Activated T-cell treated with anti-CD3 and anti-CD28 coated beads for 48 hours (primary cell): ENCODE results near the gene LMO3.

Experiments used
- DNase-seq: peaks from one replicate; pipeline ENCODE4 v3.0.0-alpha.2; 2020; ENCODE audit warnings: low read depth

LMO3 gene

DNA sequence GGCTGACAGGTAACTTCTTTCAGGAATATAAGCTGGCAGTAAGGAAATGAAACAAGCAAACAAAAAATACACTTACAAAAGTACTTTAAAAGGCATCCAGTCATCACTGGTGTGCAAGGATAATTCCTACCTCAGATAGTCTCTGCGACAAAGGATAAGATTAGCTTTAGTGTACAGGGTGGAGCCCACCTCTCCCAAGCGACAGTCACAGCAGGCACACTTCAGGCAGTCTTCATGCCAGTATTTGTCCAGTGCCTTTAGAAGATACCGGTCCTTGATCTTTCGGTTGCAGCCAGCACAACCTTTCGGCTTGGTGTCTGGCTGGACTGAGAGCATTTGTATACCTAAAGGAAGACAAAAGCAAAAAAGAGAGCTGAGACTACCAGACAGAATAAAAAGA, 5.4 kb downstream of the LMO3 start:
- DNase-seq: no peak

DNA sequence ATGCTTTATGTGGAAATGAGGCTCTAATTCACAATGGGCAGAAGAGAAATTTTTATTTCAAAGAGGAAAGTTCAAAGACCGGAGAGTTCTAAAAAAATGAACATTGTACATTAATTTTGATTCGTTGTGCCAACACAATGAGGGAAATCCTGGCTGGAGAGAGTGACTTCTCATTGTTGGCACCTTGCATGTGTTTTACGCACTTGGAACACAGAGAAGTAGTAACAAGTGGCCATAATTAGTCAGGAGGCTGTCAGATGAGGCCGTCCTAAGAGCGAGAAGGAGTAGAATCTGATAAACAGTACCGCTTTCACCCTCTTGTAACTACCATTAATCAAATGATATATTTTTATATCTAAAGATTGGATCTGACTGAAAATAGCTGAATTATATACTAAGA, 6.9 kb downstream of the LMO3 start:
- no peak for DNase-seq

GRCh38 chr12:16594797-16595196, 11.2 kb downstream of the LMO3 start:
- no peak for DNase-seq

DNA sequence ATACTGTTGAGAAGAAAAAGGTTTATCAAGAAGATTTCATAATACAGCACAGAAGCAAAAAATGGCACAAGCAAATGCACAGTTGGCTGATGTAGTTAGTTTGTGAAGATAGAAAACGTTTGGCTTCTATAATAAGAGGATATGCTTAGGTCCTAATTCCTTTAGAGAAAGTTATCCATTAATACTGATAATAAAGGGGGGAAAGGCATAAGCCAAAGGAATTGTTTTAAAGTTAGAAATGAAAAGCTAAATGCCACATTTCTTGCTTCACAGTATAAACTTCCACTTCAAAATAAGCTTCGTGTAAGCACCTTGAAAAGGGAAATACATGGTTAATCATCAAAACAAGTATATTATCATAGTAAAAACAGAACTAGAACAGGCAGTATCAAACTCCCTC, 12.4 kb downstream of the LMO3 start:
- no peak for DNase-seq

DNA sequence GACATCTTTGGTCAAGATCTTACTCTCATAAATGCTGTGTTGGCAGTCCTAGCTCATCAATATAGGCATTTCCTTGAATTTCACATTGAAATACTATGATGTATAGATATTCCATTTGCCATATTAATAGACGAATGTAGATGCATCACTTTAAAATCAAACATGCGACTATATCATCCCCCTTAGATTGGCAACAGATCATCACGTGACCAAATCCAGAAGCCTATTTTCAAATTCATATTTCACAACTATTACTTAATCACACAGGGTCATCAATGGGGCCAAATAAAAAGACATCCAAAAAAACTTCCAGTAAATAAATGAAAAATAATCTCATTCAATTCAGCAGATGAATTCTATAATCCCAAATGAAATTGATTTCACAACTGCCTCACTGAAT, 15.3 kb downstream of the LMO3 start:
- DNase-seq: no peak

DNA sequence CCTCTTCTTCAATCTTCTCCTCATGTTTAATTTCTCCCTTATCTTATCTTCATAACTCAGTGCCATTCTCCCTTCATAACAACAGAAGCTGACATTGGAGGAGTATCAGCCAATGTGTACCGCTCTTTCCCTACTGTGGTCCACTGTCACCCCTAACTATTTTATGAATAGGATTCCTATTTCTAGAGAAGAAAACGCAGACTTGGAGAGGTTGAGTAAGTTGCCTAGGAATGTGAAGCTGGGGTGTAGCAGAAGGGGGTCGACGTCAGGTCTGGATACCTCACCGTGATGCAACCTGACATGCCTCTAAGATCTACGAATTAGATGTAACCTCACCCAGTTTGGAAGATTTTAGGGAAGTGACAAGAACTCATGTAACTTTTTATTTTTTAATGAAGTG, 17.1 kb downstream of the LMO3 start:
- no peak for DNase-seq

DNA sequence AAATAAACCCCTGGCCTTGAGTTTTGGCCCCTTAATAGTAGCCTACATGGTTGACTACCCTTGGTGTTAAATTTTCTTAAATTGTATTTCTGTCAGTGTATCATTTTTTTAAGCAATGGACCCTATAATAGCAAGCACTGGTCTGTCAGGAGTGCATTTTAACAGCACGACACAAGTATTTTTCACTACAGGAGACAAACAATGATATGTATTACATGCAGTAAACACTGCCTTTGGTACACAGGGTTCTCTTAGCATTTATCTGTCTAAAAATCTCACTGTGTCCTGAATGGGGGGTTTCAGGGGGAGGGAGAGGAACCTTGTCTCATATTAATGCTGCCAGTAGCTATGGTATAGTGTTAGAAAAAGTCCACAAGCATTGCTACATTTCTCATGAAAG, 18.4 kb downstream of the LMO3 start:
- DNase-seq: no peak

DNA sequence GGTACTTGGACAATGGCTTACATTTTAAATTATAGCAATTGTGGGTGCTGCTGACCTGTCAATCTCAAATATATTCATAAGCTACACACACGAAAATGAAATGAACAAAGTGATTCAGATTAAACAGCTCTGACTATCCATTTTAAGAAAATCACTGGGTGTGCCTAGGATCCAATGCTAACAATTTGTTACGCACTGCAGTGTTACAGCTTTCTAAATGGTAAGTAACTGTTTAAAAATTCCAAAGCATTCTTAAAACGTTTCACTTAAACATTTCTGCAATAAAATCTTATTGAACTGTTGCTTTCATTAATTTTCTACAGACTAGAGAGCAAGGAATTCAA, 18.9 kb downstream of the LMO3 start:
- no peak for DNase-seq

GRCh38 chr12:16586350-16587109, 19.4 kb downstream of the LMO3 start:
- DNase-seq: no peak

GRCh38 chr12:16585781-16586180, 20.2 kb downstream of the LMO3 start:
- DNase-seq: no peak

DNA sequence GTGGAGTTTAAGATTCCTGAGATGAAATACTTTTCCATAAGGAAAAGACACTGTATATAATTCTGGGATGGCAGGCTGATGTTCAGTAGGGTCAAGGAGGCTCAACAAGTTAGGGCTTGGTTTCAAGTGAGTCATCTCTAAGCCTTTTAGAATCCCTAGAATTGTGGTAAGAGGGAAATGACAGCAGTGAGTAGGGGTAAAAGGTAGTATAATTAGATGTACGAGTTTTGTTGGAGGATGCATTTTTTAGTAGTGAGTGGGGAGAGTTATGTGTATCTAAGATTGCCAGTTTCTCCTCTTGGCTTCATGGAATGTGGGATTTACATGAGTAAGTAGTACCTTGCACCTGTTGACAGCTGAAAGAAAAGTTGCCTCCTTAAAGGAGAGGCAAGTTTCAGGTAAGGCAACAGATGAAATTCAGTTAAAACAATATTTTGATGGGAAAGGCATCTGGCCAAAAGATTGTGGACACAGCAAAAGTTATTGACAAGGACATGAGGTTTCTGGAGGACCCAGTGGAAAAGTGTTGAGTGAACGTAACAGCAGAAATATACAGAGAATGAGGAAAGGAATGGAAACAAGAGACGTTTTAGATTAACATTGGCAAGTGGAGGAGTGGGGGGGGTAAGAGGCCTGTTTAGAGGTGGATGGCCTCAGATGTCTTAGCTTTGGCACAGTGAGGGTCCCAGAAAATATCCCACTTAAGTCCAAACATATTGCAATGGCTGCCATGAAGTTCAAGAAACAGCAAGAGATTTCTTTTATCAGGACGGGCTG, 21.8 kb downstream of the LMO3 start:
- no peak for DNase-seq

DNA sequence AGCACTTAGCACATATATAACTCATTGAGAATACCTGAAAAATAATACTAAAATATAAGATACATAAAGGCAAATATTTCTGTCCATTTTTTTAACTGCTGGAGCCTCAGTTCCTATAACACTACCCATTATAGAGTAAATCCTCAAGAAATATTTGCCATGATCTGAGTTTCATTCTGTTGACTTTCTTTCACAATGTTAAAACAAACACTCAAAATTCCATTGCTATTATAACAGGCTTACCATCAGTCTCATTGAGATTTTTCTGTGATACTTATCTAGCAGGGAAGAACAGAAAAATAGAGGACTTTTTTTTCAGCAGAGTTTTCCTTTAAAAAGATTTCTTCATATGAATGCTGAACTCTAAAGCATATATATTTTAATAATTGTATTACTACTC, 24.5 kb downstream of the LMO3 start:
- DNase-seq: no peak

GRCh38 chr12:16579041-16579440, 26.9 kb downstream of the LMO3 start:
- no peak for DNase-seq

- no peak for DNase-seq
Measured at GRCh38 chr12:16573398-16574077, 32.4 kb downstream of the LMO3 start.

GRCh38 chr12:16568873-16569272, 37.1 kb downstream of the LMO3 start:
- DNase-seq: no peak

- DNase-seq: no peak
Measured at GRCh38 chr12:16564675-16565074, 41.3 kb downstream of the LMO3 start.

DNA sequence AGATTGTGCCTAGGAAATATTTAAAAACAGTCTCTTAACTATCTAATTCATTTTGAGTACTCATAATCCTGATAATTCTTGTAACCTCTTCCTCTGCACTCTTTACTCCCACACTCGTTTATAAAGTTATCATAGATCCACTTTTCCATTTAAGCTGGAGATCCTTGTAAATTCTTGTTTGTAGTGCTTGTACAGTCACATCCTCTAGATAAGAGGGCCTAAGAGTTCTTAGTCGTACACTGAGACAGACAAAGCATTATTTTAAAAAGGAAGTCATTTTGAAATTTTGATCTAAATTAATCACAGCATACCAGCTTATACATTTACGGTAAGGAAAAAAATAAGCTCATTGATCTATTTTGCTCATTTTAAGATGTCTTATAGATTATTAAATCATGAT, 42.5 kb downstream of the LMO3 start:
- no peak for DNase-seq

GRCh38 chr12:16562921-16563320, 43.0 kb downstream of the LMO3 start:
- DNase-seq: no peak

GRCh38 chr12:16562435-16562834, 43.5 kb downstream of the LMO3 start:
- no peak for DNase-seq

DNA sequence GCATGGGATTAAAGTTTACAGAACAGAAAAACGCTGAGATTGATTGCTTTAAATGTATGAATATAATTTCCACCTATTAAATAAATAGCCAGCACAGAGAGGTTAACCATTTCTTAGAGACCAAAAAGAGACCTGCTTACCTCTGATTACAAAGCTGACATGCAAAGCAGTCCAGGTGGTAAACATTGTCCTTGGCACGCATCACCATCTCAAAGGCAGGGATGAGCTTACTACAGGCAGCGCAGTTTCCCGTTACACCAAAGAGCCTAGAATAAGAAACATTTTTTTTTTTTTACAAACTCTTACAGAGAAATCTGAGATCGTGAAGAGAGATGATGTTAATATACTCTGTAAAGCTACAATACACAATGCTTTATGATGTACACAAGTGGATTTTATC, 45.7 kb downstream of the LMO3 start:
- DNase-seq: no peak

GRCh38 chr12:16555630-16556029, 50.3 kb downstream of the LMO3 start:
- no peak for DNase-seq

- DNase-seq: no peak
Measured at GRCh38 chr12:16553457-16553856, 52.5 kb downstream of the LMO3 start.

DNA sequence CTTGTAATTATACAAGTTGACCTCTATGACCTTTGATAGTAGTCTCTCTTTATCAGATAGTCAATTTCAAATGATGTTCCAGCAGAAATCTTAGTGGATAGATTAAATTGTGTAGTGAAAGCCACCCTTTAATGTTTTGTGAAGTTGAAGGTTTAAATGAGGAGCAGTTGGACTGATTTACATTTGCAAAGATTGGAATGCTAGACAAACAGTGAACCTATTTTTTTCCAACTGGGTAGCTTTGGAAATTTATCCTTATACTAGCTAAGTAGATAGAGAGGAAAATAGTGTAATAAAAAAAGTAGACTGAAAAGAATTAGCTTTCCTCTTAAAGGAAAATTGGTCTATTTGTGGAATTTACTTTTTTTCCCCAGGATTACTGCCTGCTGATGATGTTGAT, 53.7 kb downstream of the LMO3 start:
- no peak for DNase-seq
